HG03108 (cell line): ENCODE results near the gene TUBB2A.
"Not testable (repeated sequence)": the region's sequence is repeated elsewhere in the genome, so short reads cannot be mapped to it uniquely, and the experiment has no call there.

Experiments used
- ATAC-seq: cut with Tn5 transposase; IDR thresholded peaks from one replicate; pipeline ENCODE4 v1.9.1; 2021; ENCODE audit warnings: moderate library complexity; ENCODE audit not compliant: unreplicated experiment

The TUBB2A gene

DNA sequence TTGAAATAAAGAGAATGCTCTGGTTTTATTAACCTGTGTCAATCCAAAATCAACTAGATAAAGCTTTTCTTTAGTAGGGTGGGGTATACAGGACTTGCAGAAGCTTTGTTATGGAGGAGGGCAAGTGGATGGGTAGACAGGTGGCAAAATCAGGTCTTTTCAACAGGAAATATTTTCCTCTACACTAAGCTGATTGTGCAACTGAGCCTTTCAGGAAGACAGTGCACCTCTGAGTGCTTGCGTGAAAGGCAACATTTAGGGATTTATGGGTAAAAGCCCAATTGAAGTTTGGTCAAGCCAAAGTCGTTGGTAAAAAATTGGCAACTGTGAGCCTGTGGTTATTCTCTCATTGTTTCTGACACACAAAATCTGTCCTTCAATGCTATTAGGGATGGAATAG lies 23.8 kb upstream of the TUBB2A start:
- no peak for ATAC-seq

DNA sequence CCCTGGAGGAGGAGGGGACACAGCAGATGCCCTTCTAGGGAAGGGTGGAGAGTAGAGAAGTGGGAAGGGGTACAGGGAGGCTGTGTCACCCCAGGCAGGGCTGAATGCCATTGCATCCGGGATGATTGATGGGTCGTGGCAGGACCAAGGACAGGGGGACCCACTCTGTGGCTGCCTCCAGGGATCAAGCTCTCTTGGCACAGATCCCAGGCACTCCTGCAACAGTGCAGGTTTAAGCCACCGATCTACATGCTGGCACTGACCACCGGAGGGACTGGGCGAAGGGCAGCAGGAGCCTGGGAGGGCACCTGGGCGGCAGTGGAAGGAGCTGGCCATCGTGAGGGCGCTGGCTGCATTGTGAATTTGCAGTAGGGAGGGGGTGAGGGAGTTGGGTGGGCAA lies 22.6 kb upstream of the TUBB2A start:
- ATAC-seq: not testable (repeated sequence)

DNA sequence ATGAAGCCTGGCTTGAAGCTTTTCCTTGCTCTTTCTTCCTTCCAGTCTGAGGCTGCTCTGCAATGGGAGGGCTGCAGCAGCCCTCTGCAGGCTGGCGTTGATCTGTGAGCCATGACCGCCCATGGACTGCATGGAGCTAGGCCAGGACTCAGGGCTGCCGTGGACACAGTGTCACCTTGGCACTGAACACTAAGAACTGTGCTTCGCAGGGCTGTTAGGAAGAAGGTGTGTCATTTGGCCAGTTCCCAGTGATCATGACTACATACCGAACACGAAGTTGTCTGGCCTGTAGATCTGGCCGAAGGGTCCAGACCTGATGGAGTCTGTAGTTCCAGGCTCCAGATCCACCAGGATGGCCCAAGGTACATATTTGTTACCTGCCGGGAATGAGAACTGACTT lies 21.3 kb upstream of the TUBB2A start:
- not testable (repeated sequence) for ATAC-seq

GRCh38 chr6:3176562-3177355 lies 19.4 kb upstream of the TUBB2A start:
- ATAC-seq: no peak

DNA sequence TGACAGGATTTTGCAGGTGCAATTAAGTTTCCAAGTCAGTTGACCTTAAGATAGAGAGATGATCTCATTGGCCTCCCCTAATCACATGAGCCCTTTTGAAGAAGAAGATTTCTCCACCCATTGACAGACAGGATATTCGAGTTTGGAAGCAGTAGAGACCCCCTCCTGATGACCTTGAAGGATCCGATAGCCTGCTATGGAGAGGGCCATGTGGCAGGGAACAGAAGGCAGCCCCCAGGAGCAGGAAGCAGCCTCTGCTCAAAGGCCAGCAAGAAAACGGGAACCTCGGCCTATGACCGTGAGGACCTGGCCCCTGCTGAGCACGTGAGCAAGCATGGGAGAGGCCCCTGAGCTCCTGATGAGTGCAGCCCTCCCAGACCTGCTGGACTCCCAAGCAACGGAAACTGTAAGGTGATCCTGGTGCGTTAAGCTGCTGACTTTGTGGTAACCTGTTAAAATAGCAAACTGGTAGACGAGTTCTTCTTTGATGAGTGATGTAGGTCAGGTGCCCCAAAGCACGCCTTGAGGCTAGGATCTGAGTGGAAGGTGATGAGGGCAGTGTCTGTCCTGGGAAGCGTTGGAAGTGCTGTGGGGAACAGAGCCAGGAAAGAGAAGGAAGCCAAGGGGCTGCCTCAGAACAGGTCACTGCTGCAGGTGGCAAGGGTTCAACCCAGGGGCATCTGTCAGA lies 18.5 kb upstream of the TUBB2A start:
- no peak for ATAC-seq

- not testable (repeated sequence) for ATAC-seq
Measured at GRCh38 chr6:3173636-3174089, 16.3 kb upstream of the TUBB2A start.

GRCh38 chr6:3172789-3173188 lies 15.4 kb upstream of the TUBB2A start:
- not testable (repeated sequence) for ATAC-seq

- ATAC-seq: not testable (repeated sequence)
Measured at GRCh38 chr6:3171313-3172175, 14.2 kb upstream of the TUBB2A start.

DNA sequence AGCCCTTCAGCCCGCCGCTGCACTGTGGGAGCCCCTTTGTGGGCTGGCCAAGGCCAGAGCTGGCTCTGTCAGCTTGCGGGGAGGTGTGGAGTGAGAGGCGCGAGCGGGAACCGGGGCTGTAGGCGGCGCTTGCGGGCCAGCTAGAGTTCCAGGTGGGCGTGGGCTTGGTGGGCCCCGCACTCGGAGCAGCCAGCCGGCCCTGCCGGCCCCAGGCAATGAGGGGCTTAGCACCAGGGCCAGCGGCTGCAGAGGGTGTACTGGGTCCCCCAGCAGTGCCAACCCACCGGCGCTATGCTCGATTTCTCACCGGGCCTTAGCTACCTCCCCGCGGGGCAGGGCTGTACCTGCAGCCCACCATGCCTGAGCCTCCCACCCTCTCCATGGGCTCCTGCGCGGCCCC lies 13.3 kb upstream of the TUBB2A start:
- not testable (repeated sequence) for ATAC-seq

- not testable (repeated sequence) for ATAC-seq
Measured at GRCh38 chr6:3168046-3168445, 10.7 kb upstream of the TUBB2A start.

GRCh38 chr6:3166535-3167225 lies 9.3 kb upstream of the TUBB2A start:
- not testable (repeated sequence) for ATAC-seq

- ATAC-seq: no peak
Measured at GRCh38 chr6:3165631-3166534, 8.5 kb upstream of the TUBB2A start.

DNA sequence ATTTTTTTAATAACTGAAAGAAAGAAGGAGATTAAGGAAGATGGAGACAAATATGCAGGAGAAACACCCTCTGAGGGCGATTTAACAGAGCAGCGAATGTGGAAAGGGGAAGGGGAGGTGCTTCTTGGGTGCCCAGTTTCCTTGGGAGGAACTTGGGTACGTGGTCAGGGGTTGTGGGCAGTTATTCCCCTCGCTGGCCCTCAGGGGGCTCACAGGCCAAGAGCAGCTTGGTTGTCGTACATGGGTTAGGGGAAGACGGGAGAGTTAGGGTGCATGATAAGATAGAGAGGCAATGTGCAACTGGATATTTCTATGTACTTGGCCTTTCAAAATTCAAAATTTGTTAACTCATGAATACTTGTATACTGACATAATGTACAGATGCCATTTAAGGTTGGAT lies 7.0 kb upstream of the TUBB2A start:
- ATAC-seq: no peak

GRCh38 chr6:3163248-3163594 lies 5.9 kb upstream of the TUBB2A start:
- no peak for ATAC-seq

DNA sequence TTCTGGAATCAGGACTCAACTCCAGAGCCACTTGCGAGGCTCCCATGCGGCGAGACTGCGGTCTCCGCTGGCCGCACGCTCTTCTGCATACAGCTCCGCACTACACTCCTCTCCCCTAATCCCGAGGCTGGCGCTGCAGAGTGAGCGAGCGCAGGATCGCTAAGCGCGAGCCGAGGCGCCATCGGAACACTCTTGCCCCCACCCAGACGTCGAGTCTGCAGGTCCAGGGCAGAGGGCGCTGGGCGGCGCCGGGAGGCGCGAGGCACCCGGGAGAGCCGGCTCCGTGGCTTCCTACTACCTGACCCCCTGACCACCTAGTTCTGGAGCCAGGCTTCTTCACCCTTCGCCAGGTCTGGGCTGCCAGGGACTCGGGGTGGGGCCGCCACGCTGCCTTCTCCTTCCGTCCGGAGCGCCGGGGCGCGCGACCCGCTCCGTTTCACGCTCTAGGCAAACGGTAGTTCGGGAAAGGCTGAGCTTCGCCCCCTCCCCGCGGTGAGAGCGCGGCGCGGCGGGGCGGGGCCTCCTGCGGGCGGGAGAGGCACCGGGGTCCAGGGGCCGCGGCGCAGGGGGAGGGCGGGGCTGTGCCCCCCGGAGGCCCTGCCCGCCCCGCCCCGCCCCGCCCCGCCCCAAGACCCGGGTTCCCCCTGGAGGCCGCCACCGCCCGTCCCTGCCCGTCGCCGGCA lies 5.4 kb upstream of the TUBB2A start:
- peak; percentile 64 for ATAC-seq

DNA sequence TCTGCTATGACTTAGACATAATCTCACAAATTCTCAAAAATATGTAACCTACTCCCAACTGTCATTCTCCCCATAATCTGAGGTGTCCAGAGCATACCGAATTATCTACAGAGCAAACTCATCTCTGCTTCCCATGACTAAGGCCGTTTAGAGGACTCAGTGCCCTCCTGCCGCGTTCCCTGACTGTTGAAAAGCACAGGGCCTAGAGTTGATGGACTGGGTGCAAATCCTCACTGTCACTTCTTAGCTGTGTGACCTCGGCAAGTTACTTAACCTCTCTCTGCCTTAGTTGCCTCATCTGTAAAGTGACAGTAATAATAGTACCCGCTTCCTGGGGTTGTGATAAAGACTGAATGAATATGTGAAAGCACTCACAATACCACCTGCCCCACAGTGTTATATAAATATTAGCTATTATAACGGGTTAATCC lies 4.7 kb upstream of the TUBB2A start:
- ATAC-seq: no peak

DNA sequence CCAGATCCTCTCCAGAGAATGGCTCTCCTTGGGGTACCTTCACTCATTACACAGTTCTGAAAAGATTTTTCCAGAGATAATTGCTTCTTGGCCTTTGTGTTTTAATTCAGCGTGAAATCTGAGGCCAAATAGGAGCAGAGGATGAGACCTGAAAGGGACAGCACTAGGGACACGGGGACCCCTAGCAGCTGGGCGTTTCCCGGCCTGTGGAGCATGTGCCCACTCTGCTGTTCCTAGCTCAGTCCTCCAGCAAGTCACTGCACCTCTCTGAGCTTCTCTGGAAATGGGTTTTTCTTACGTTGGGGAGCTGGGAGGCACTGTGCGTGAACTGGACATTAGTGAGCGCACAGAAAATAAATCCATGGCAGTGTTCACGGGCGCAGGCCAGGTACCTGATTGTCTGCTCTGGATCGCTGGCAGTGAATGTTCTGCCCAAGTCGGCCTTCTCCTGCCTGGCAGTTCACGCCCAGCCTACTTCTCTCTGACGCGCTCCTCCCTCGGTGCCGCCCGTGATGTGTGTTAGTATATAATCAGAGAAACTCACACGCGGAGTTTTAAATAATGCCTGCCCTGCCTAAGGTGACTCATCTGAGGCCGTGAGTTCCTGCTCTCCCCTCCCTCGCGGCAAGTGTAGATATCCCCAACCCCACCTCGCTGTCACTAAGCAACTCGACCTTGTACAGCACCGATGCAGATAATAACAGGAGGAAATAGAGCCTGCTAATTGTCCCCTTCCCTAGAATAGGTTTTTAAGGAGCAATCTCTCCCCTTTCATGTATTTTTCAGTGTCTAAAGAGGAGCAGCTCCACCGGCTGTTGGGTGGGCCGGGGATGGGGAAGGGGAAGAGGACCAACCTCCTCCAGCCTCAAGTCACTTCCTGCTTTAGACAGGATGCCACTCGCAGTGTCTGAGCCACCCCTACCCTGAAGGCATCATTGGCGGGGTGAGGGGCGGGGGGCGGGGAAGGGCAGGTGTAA lies 2.7 kb upstream of the TUBB2A start:
- ATAC-seq: no peak
